Sigmoid colon (tissue), 7 donors: ENCODE measurements around the gene CHRNB2. TPM values are rescaled to one million over a fixed set of nuclear protein-coding genes. Genes with fewer than 3 reads are reported as not detected.

ENCODE experiments used
- DNase-seq: peaks from one replicate; pipeline ENCODE4 v3.0.0-alpha.2; 2019
- H3K27ac ChIP-seq, 4 donors: fragments of 200-600 bp; sonication (generic); one replicate each; pipeline ENCODE4 v1.5.1; 2016 to 2019; ENCODE audit warnings: mild to moderate bottlenecking in 1 of 4
- H3K27me3 ChIP-seq, 3 donors: fragments of 200-600 bp; sonication (generic); one replicate each; pipeline ENCODE4 v1.5.1; 2019; ENCODE audit warnings: mild to moderate bottlenecking in 1 of 3
- H3K36me3 ChIP-seq, 4 donors: fragments of 200-600 bp; sonication (generic); one replicate each; pipeline ENCODE4 v1.5.1; 2016 to 2019
- H3K4me1 ChIP-seq, 4 donors: fragments of 200-600 bp; sonication (generic); one replicate each; pipeline ENCODE4 v1.5.1; 2017 to 2019
- H3K4me3 ChIP-seq, 4 donors: fragments of 200-600 bp; sonication (generic); one replicate each; pipeline ENCODE4 v1.5.1; 2017 to 2019; ENCODE audit warnings: mild to moderate bottlenecking in 2 of 4, moderate library complexity in 1 of 4
- H3K9me3 ChIP-seq, 4 donors: fragments of 200-600 bp in 3 of 4; sonication (generic) in 3 of 4; one replicate each; pipeline versions ENCODE4 v1.5.1 to v1.6.1; 2013 to 2019
- EP300 ChIP-seq, 4 donors: sonication (generic); formaldehyde crosslinking; IDR thresholded peaks; one replicate each; pipeline ENCODE4 v1.6.1; 2017; ENCODE audit warnings: antibody characterized with exemption in 4 of 4
- POLR2A ChIP-seq, 2 donors: fragments of 450-650 bp; IDR thresholded peaks; one replicate each; pipeline ENCODE4 v1.6.1; 2016; ENCODE audit warnings: antibody characterized with exemption in 2 of 2, mild to moderate bottlenecking in 2 of 2, moderate library complexity in 2 of 2
- POLR2AphosphoS5 ChIP-seq, 4 donors: sonication (generic); formaldehyde crosslinking; IDR thresholded peaks; one replicate each; pipeline ENCODE4 v1.6.1; 2017; ENCODE audit warnings: antibody characterized with exemption in 4 of 4
- WGBS, 2 donors: extraction: QIAGEN DNeasy Blood & Tissue Kit; methylation state at CpG; one replicate each; pipeline ENCODE4 v1.1.7; 2013; 5-methylcytosine and 5-hydroxymethylcytosine counted together
- intact Hi-C: fragments of 100-400 bp; cut with DNase I; formaldehyde crosslinking; loops from one replicate; pipeline ENCODE4 v1.15.1; 2023
- polyA plus RNA-seq, 3 donors: library from polyadenylated mRNA; stranded (reverse); fragments of 200-250 nt; gene quantifications; one replicate each; pipeline ENCODE4 v1.2.3, GENCODE V29; 2013
- total RNA-seq, 4 donors: library from RNA; depleted of rRNA; stranded (reverse); fragments of >200 nt; gene quantifications; one replicate each; pipeline ENCODE4 v1.1.0, GENCODE V29; 2016
- TF ChIP-seq, protein P1 (sequence below), 4 experiments: fragments of 450-650 bp in 3 of 4; fragments of 200-600 bp in 1 of 4; IDR thresholded peaks; one replicate each; pipeline ENCODE4 v1.5.1; 2016 to 2019; ENCODE audit warnings: antibody characterized with exemption in 4 of 4, mild to moderate bottlenecking in 3 of 4, moderate library complexity in 2 of 4
- donor health status: healthy with polysubstance abuse.
- donor health status: Bipolar disorder and iron deficiency.
- donor health status: healthy.

CHRNB2 gene
- total and polyA plus RNA-seq, 7 donors: under 0.01 to 1.7 (median 0.95) TPM; not detected in 2

DNA sequence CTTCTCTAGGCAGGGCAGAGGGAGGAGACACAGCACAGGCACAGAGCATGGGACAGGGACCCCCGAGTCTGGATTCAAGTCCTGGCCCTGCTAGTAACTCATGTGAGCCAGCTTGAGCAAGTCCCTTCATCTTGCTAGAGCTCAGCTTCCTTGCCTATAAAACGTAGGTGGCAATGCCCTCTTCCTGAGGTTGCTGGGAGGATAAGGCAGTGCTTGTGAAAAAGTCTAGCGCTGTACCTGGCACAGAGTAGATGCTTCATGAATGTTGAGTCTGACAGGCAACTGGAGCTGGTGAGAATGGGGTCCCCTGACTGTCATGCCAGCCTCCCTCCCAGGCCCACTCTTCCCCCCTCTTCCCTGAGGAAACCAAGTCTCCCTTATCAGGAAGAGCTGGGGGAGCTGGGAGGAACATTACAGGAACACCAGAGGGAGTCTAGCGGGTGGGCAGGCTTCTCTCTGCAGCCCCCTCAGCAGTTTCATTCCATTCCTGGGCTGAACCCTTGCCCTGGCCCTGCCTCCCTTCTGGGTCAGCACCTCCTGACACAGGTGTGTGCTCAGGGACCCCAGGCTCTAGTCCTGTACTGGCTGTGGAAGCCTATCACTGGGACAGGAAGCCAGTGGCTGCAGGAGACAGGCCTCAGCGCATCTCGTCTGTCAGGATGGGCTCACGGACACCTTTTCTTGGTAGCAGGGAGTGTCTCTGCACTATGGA, 9.9 kb downstream of the CHRNB2 start:
- no peak for TF ChIP-seq EP300 (IDR thresholded peaks at IDR 0.05)
- 77 to 78% methylated on average over 7 of the region's 7 CpGs for WGBS, 2 donors
- Histone ChIP-seq H3K27me3 (no peaks in the 10 kb centered on the region), H3K36me3 (peaks cover 0 to 45% (median 19%) of the 10 kb centered on the region in 4 donors), H3K9me3 (no peaks in the 10 kb centered on the region), H3K4me1 (no peaks in the 10 kb centered on the region), H3K4me3 (no peak overlapping the region), H3K27ac (no peak overlapping the region)
- no peak for DNase-seq
- intact Hi-C loops: no loop called here

DNA sequence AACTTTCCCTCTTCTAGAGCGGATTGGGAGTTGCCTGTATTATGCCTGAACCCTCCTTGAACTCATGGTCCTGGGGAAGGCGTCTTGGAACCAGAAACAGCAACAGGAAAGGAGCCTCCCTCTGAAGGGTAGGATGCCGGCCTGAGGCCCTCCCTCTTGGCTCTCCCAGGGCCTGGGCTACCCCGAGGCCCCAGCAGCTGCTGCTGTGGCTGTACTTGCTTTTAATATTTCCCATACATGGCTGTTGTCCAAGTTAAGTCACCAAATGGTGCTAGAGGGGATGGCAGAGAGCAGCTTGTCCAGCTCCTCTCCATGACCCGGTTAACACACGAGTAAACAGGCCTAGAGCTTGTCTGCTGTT, 10.5 kb downstream of the CHRNB2 start:
- no peak overlapping the region for H3K4me3 ChIP-seq
- no peaks in the 10 kb centered on the region for H3K9me3 ChIP-seq
- 66 to 71% methylated on average over 6 of the region's 6 CpGs for WGBS, 2 donors
- no peak overlapping the region for H3K27ac ChIP-seq
- no peak for TF ChIP-seq POLR2AphosphoS5 (IDR thresholded peaks at IDR 0.05)
- DNase-seq: no peak
- peaks cover 3 to 50% (median 23%) of the 10 kb centered on the region in 4 donors for H3K36me3 ChIP-seq
- H3K27me3 ChIP-seq: no peaks in the 10 kb centered on the region
- intact Hi-C loops: no loop called here
- H3K4me1 ChIP-seq: peaks cover 0 to 3% (median 0%) of the 10 kb centered on the region in 4 donors

DNA sequence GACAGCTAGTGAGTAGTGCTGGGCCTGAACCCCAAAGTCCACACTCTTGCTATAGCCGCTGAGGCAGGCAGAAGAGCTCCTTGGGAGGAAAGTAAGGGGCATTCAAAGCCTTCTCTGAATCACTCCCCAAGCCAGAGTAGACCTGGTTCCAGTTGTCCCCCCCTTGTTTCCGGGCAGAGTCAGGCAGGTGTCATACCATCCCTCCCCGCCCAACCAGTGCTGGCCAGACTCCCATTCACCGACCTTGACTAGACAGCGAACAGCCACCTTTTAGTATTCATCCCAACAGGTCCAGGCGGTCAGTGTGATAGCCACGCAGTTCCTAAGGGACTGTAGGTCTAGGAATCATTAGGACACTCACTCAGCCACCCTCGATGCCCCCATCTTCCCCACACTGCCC, 11.8 kb downstream of the CHRNB2 start:
- peaks cover 0 to 16% (median 9%) of the 10 kb centered on the region in 4 donors for H3K4me1 ChIP-seq
- TF ChIP-seq, protein P1, sequence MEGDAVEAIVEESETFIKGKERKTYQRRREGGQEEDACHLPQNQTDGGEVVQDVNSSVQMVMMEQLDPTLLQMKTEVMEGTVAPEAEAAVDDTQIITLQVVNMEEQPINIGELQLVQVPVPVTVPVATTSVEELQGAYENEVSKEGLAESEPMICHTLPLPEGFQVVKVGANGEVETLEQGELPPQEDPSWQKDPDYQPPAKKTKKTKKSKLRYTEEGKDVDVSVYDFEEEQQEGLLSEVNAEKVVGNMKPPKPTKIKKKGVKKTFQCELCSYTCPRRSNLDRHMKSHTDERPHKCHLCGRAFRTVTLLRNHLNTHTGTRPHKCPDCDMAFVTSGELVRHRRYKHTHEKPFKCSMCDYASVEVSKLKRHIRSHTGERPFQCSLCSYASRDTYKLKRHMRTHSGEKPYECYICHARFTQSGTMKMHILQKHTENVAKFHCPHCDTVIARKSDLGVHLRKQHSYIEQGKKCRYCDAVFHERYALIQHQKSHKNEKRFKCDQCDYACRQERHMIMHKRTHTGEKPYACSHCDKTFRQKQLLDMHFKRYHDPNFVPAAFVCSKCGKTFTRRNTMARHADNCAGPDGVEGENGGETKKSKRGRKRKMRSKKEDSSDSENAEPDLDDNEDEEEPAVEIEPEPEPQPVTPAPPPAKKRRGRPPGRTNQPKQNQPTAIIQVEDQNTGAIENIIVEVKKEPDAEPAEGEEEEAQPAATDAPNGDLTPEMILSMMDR (IDR thresholded peaks at IDR 0.05): no peak
- TF ChIP-seq EP300 (IDR thresholded peaks at IDR 0.05) (no peak), POLR2AphosphoS5 (IDR thresholded peaks at IDR 0.05) (no peak), POLR2A (IDR thresholded peaks at IDR 0.05) (no peak)
- H3K36me3 ChIP-seq: peaks cover 11 to 63% (median 31%) of the 10 kb centered on the region in 4 donors
- no peaks in the 10 kb centered on the region for H3K27me3 ChIP-seq
- no peak overlapping the region for H3K4me3 ChIP-seq
- DNase-seq: no peak
- no peaks in the 10 kb centered on the region for H3K9me3 ChIP-seq
- 77 to 91% methylated on average over 8 of the region's 8 CpGs for WGBS, 2 donors
- no peak overlapping the region for H3K27ac ChIP-seq
- intact Hi-C loops: no loop called here

DNA sequence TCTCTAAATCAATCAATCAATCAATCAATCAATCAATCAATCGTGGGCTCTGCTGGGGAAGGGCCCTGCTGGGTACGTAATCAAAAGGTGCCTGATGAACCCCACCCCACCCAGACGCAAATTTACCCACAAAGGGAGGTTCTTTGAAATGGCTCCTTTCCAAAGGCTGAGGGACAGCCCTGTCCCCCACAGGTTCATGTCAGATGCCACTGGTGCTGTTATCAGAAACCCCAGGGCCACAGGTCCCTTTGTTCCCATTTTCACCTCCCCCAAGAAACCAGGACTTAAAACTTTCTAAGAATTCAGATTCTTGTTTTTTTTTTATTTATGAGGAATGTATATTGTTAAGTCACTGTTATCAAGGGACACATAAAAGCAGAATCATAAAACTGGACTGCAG, 14.2 kb downstream of the CHRNB2 start:
- no peak overlapping the region for H3K27ac ChIP-seq
- no peak overlapping the region for H3K4me3 ChIP-seq
- H3K36me3 ChIP-seq: peaks cover 32 to 87% (median 55%) of the 10 kb centered on the region in 4 donors
- H3K9me3 ChIP-seq: no peaks in the 10 kb centered on the region
- peaks cover 0 to 17% (median 10%) of the 10 kb centered on the region in 4 donors for H3K4me1 ChIP-seq
- no peaks in the 10 kb centered on the region for H3K27me3 ChIP-seq
- no peak for DNase-seq
- TF ChIP-seq POLR2A (IDR thresholded peaks at IDR 0.05) (no peak), EP300 (IDR thresholded peaks at IDR 0.05) (no peak), POLR2AphosphoS5 (IDR thresholded peaks at IDR 0.05) (no peak)
- TF ChIP-seq, protein P1 (IDR thresholded peaks at IDR 0.05): no peak
- intact Hi-C loops: no loop called here
- WGBS, 2 donors: 75 to 82% methylated on average over 3 of the region's 3 CpGs

DNA sequence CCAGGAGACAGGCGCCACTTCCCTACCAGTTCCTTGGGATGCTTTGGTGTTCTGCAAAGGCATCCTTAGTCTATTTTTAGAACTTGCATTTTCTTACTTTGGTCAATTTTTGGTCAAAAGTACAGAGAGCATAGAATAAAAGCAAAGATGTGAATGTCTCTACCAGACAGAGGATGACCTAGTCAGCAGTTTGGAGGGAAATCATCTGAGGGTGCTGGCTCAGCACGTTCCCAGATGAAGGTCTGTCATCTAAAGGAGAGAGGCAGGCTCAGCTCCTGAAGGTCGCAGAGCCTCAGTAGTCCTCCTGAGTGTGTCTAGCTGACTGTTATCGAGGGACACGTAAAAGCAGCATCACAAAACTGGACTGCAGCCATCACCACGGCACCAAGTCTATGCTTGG, 15.3 kb downstream of the CHRNB2 start:
- DNase-seq: no peak
- WGBS, 2 donors: 90 to 91% methylated on average over 6 of the region's 6 CpGs
- TF ChIP-seq, protein P1 (IDR thresholded peaks at IDR 0.05): no peak
- TF ChIP-seq POLR2AphosphoS5 (IDR thresholded peaks at IDR 0.05) (no peak), EP300 (IDR thresholded peaks at IDR 0.05) (no peak), POLR2A (IDR thresholded peaks at IDR 0.05) (no peak)
- intact Hi-C loops: no loop called here
- H3K4me3 ChIP-seq: no peak overlapping the region
- no peaks in the 10 kb centered on the region for H3K27me3 ChIP-seq
- no peaks in the 10 kb centered on the region for H3K9me3 ChIP-seq
- H3K36me3 ChIP-seq: peaks cover 39 to 99% (median 66%) of the 10 kb centered on the region in 4 donors
- peak overlapping the region in 2 of 4 donors; percentile 30 to 47 for H3K27ac ChIP-seq
- peaks cover 0 to 17% (median 10%) of the 10 kb centered on the region in 4 donors for H3K4me1 ChIP-seq
